Measurements from ENCODE around the gene FGFR4. TPM values are rescaled to one million over a fixed set of nuclear protein-coding genes. Genes with fewer than 3 reads are reported as not detected.
A peak's percentile ranks its signal among the peaks of the same experiment; 100 is the strongest.

Gene FGFR4
- total and polyA plus RNA-seq, 2 of the 8 experiments (the other 6 are each of a cell fraction or from before 2014, with no cell fraction given): 61.4 to 88.4 TPM

GRCh38 chr5:177111720-177112394, 25.1 kb downstream of the FGFR4 start (continued):
- TF ChIP-seq HDAC2 (IDR thresholded peaks at IDR 0.05; ENCODE audit: borderline replicate concordance in 1 of 2, low read depth in 2 of 2, low read length in 2 of 2) (no peak), EZH2 (IDR thresholded peaks at IDR 0.05; ENCODE audit: low read depth, low read length, severe bottlenecking) (no peak), MAX (IDR thresholded peaks at IDR 0.05) (peak; percentile 43; the same call in 1 of the 2 replicates), JUN (IDR thresholded peaks at IDR 0.05; ENCODE audit: low read depth, low read length) (no peak), SP2 (IDR thresholded peaks at IDR 0.05; ENCODE audit: low read length) (no peak), CBX8 (IDR thresholded peaks at IDR 0.05; ENCODE audit: borderline replicate concordance, low read depth, low read length) (no peak), CBX5 (IDR thresholded peaks at IDR 0.05; ENCODE audit: low read depth, low read length) (no peak), EGR1 (IDR thresholded peaks at IDR 0.05; ENCODE audit: borderline replicate concordance, low read depth, low read length) (no peak), MAFK (IDR thresholded peaks at IDR 0.05; ENCODE audit: low read depth, low read length) (no peak), GABPA (IDR thresholded peaks at IDR 0.05; ENCODE audit: borderline replicate concordance, insufficient read depth, low read length) (no peak; the same call in 1 of the 2 replicates), CREB1 (IDR thresholded peaks at IDR 0.05) (no peak), HDAC6 (IDR thresholded peaks at IDR 0.05; ENCODE audit: low read depth, low read length) (no peak), POLR2A (IDR thresholded peaks at IDR 0.05; ENCODE audit: control extremely low read depth in 1 of 2, low read depth in 2 of 2, low read length in 2 of 2) (no peak), KDM1A (IDR thresholded peaks at IDR 0.05; ENCODE audit: borderline replicate concordance, low read length) (no peak), ZNF274 (IDR thresholded peaks at IDR 0.05; ENCODE audit: borderline replicate concordance, extremely low read depth, low read length) (no peak), TCF12 (IDR thresholded peaks at IDR 0.05; ENCODE audit: low read depth, low read length) (no peak), RBBP5 (IDR thresholded peaks at IDR 0.05; ENCODE audit: borderline replicate concordance, low read depth, low read length) (no peak), SIN3A (conservative IDR thresholded peaks at IDR 0.05 in 1 of 2, IDR thresholded peaks at IDR 0.05 in 1 of 2; ENCODE audit: low read depth in 1 of 2, low read length in 2 of 2) (no peak), TAF1 (IDR thresholded peaks at IDR 0.05; ENCODE audit: low read depth, low read length) (no peak), POU5F1 (IDR thresholded peaks at IDR 0.05; ENCODE audit: low read depth, low read length) (no peak), ATF2 (IDR thresholded peaks at IDR 0.05; ENCODE audit: low read length) (no peak), RFX5 (IDR thresholded peaks at IDR 0.05; ENCODE audit: borderline replicate concordance, low read depth, low read length) (no peak), TBP (IDR thresholded peaks at IDR 0.05; ENCODE audit: low read depth, low read length) (no peak)
